GM23338 (cell line): ENCODE data around the gene GZF1. TPM values are rescaled to one million over a fixed set of nuclear protein-coding genes. Genes with fewer than 3 reads are reported as not detected.

ENCODE experiments used
- ATAC-seq: fragments of 200-7000 bp; cut with Tn5 transposase; 3 replicates; pipeline ENCODE4 v1.9.1; 2020
- DNase-seq: peaks from one replicate; pipeline ENCODE4 v3.0.0-alpha.2; 2015; ENCODE audit warnings: low spot score
- H2AFZ ChIP-seq: fragments of 200-600 bp; sonication (generic); 2 replicates; pipeline ENCODE4 v1.8.0; 2016; ENCODE audit warnings: antibody characterized with exemption, mild to moderate bottlenecking, moderate library complexity
- H3F3A ChIP-seq: fragments of 200-600 bp; sonication (generic); replicated peaks from 2 replicates; pipeline ENCODE4 v1.8.0; 2017; ENCODE audit warnings: antibody characterized with exemption, mixed run types, low read depth
- H3K27ac ChIP-seq: fragments of 200-600 bp; sonication (generic); 2 replicates; pipeline ENCODE4 v1.6.1; 2016; ENCODE audit warnings: low read depth
- H3K27me3 ChIP-seq: fragments of 200-600 bp; sonication (generic); 2 replicates; pipeline ENCODE4 v1.8.0; 2016; ENCODE audit warnings: mild to moderate bottlenecking, mixed run types, moderate library complexity; ENCODE audit not compliant: insufficient read depth
- H3K36me3 ChIP-seq: fragments of 200-600 bp; sonication (generic); 2 replicates; pipeline ENCODE4 v1.8.0; 2016; ENCODE audit warnings: mild to moderate bottlenecking; ENCODE audit not compliant: insufficient read depth
- H3K4me1 ChIP-seq: fragments of 200-600 bp; sonication (generic); 2 replicates; pipeline ENCODE4 v1.8.0; 2016; ENCODE audit warnings: mild to moderate bottlenecking, moderate library complexity; ENCODE audit not compliant: insufficient read depth
- H3K4me2 ChIP-seq: fragments of 200-600 bp; sonication (generic); 2 replicates; pipeline ENCODE4 v1.7.1; 2017; ENCODE audit warnings: mixed run types
- H3K4me3 ChIP-seq: fragments of 200-600 bp; sonication (generic); 2 replicates; pipeline ENCODE4 v1.6.1; 2016; ENCODE audit warnings: mixed run types
- H3K79me2 ChIP-seq: fragments of 200-600 bp; sonication (generic); replicated peaks from 2 replicates; pipeline ENCODE4 v1.8.0; 2017; ENCODE audit warnings: mild to moderate bottlenecking; ENCODE audit not compliant: insufficient read depth
- H3K9me2 ChIP-seq: fragments of 200-600 bp; sonication (generic); 2 replicates; pipeline ENCODE4 v1.8.0; 2017; ENCODE audit not compliant: insufficient read depth
- H4K20me1 ChIP-seq: fragments of 200-600 bp; sonication (generic); replicated peaks from 2 replicates; pipeline ENCODE4 v1.8.0; 2017; ENCODE audit warnings: mild to moderate bottlenecking; ENCODE audit not compliant: insufficient read depth
- H3K27ac Mint-ChIP-seq: 2 replicates; pipeline ENCODE4 v1.8.0; 2020; ENCODE audit warnings: inconsistent platforms, mild to moderate bottlenecking, moderate library complexity, mixed read lengths
- H3K27me3 Mint-ChIP-seq: 3 replicates; pipeline ENCODE4 v1.8.0; 2022; ENCODE audit warnings: low read depth, mild to moderate bottlenecking, moderate library complexity, mixed read lengths, inconsistent platforms; ENCODE audit not compliant: insufficient read depth, poor library complexity
- H3K36me3 Mint-ChIP-seq: 3 replicates; pipeline ENCODE4 v1.8.0; 2021; ENCODE audit warnings: low read depth, mild to moderate bottlenecking, inconsistent platforms, moderate library complexity, mixed read lengths
- H3K4me1 Mint-ChIP-seq: 3 replicates; pipeline ENCODE4 v1.8.0; 2020; ENCODE audit warnings: mild to moderate bottlenecking, inconsistent platforms, mixed read lengths
- H3K4me3 Mint-ChIP-seq: 3 replicates; pipeline ENCODE4 v1.8.0; 2021; ENCODE audit warnings: moderate library complexity, mild to moderate bottlenecking, inconsistent platforms, mixed read lengths
- H3K9me3 Mint-ChIP-seq: 3 replicates; pipeline ENCODE4 v1.8.0; 2020; ENCODE audit warnings: moderate library complexity, mild to moderate bottlenecking, inconsistent platforms, mixed read lengths
- CREB1 ChIP-seq: fragments of 250-450 bp; sonication (Bioruptor Pico); IDR thresholded peaks from 2 replicates; pipeline ENCODE4 v1.5.0; 2020; ENCODE audit warnings: low read depth, mild to moderate bottlenecking, moderate library complexity
- ETS1 ChIP-seq: IDR thresholded peaks from 2 replicates; pipeline ENCODE4 v1.6.1; 2016; ENCODE audit warnings: antibody characterized with exemption
- EZH2 ChIP-seq: fragments of 200-600 bp; sonication (generic); IDR thresholded peaks from one replicate; pipeline ENCODE4 v1.8.0; 2017; ENCODE audit warnings: antibody characterized with exemption, mild to moderate bottlenecking, low read depth; ENCODE audit not compliant: unreplicated experiment
- POLR2AphosphoS5 ChIP-seq: IDR thresholded peaks from 2 replicates; pipeline ENCODE4 v1.6.1; 2016; ENCODE audit warnings: antibody characterized with exemption, low read depth
- REST ChIP-seq: IDR thresholded peaks from one replicate; pipeline ENCODE4 v1.6.1; 2018; ENCODE audit warnings: antibody characterized with exemption; ENCODE audit not compliant: unreplicated experiment
- ZNF331 ChIP-seq: fragments of 250-450 bp; sonication (Bioruptor Pico); IDR thresholded peaks from 2 replicates; pipeline ENCODE4 v1.5.0; 2020; ENCODE audit warnings: low read depth, mild to moderate bottlenecking, moderate library complexity
- polyA plus RNA-seq: library from polyadenylated mRNA; unstranded; fragments of >200 nt; fragmentation: Nextera tagmentation; extraction: Ambion mirVana; gene quantifications from 2 replicates; pipeline ENCODE4 v1.2.1, GENCODE V29; 2016
- total RNA-seq: library from RNA; depleted of rRNA; stranded (reverse); fragments of >200 nt; shearing (Covaris generic); gene quantifications from 2 replicates; pipeline ENCODE4 v1.2.3, GENCODE V29; 2014

Gene GZF1
- total and polyA plus RNA-seq, 2 experiments from 2014 or later: 4.2 to 15.7 TPM

- H3K27ac Mint-ChIP-seq: peak overlapping the region; percentile 98
- H3K27me3 ChIP-seq: no peaks in the 10 kb centered on the region
These were observed 4.0 kb upstream of the GZF1 start for GRCh38 chr20:23357767-23358562.

GRCh38 chr20:23358563-23358906, 3.4 kb upstream of the GZF1 start:
- DNase-seq: no peak
- Histone ChIP-seq H3K27me3 (no peaks in the 10 kb centered on the region), H3K4me2 (peak overlapping the region; percentile 69), H3K27ac (peak overlapping the region; percentile 18; the same call in 1 of the 2 replicates), H4K20me1 (peaks cover 19% of the 10 kb centered on the region), H3K79me2 (peaks cover 15% of the 10 kb centered on the region), H2AFZ (no peak overlapping the region; the same call in 1 of the 2 replicates), H3F3A (peaks cover 17% of the 10 kb centered on the region; the same call in 1 of the 2 replicates), H3K36me3 (peaks cover 3% of the 10 kb centered on the region; the same call in 1 of the 2 replicates), H3K4me3 (peak overlapping the region; percentile 46), H3K4me1 (peaks cover 35% of the 10 kb centered on the region; the same call in 1 of the 2 replicates), H3K9me2 (no peaks in the 10 kb centered on the region)
- peak overlapping the region; percentile 89 for H3K27ac Mint-ChIP-seq
- H3K9me3 Mint-ChIP-seq: no peaks in the 10 kb centered on the region
- H3K27me3 Mint-ChIP-seq: peaks cover 14% of the 10 kb centered on the region
- H3K4me1 Mint-ChIP-seq: peaks cover 32% of the 10 kb centered on the region
- H3K36me3 Mint-ChIP-seq: peaks cover 16% of the 10 kb centered on the region; the same call in 2 of the 3 replicates
- no peak for ATAC-seq
- H3K4me3 Mint-ChIP-seq: peak overlapping the region; percentile 70
- TF ChIP-seq ZNF331: no peak
- TF ChIP-seq ETS1: no peak
- no peak for TF ChIP-seq EZH2

More at GRCh38 chr20:23357767-23358562, 4.0 kb upstream of the GZF1 start:
- H3K9me2 ChIP-seq: no peaks in the 10 kb centered on the region
- ATAC-seq (peak; percentile 82), DNase-seq (peak; percentile 100)
- peaks cover 30% of the 10 kb centered on the region; the same call in 1 of the 2 replicates for H3K4me1 ChIP-seq
- H3K4me2 ChIP-seq: peak overlapping the region; percentile 84
- peak overlapping the region; percentile 68 for H3K4me3 ChIP-seq
- H3K36me3 ChIP-seq: peaks cover 3% of the 10 kb centered on the region; the same call in 1 of the 2 replicates
- peaks cover 14% of the 10 kb centered on the region for H4K20me1 ChIP-seq
- peaks cover 26% of the 10 kb centered on the region for H3K4me1 Mint-ChIP-seq
- H3K27me3 Mint-ChIP-seq: peaks cover 12% of the 10 kb centered on the region
- peaks cover 15% of the 10 kb centered on the region for H3K79me2 ChIP-seq
- H2AFZ ChIP-seq: peak overlapping the region; percentile 29
- peak overlapping the region; percentile 89 for H3K4me3 Mint-ChIP-seq
- H3K9me3 Mint-ChIP-seq: no peaks in the 10 kb centered on the region
- H3F3A ChIP-seq: peaks cover 17% of the 10 kb centered on the region; the same call in 1 of the 2 replicates
- peak overlapping the region; percentile 91 for H3K27ac ChIP-seq
- TF ChIP-seq CREB1 (CRISPR knock-in tag) (peak; percentile 97), REST (no peak), POLR2AphosphoS5 (peak; percentile 69)
- peaks cover 16% of the 10 kb centered on the region; the same call in 2 of the 3 replicates for H3K36me3 Mint-ChIP-seq
